SK-N-SH treated with all-trans-retinoic acid at 6 μM for 48 hours (cell line): ENCODE measurements around the gene TOPAZ1.

Experiments
- ATAC-seq: fragments of 200-7000 bp; cut with Tn5 transposase; 3 replicates; pipeline ENCODE4 v1.9.1; 2020; ENCODE audit warnings: mild to moderate bottlenecking, moderate library complexity
- ARNTL ChIP-seq: fragments of 450-650 bp; formaldehyde crosslinking; IDR thresholded peaks from 2 replicates; pipeline ENCODE4 v1.5.0; 2020; ENCODE audit warnings: low read depth, mild to moderate bottlenecking, moderate library complexity, borderline replicate concordance
- BACH2 ChIP-seq: fragments of 250-450 bp; sonication (Bioruptor Pico); IDR thresholded peaks from 2 replicates; pipeline ENCODE4 v1.9.0; 2021; ENCODE audit warnings: mild to moderate bottlenecking, borderline replicate concordance
- CREB5 ChIP-seq: fragments of 250-450 bp; sonication (Bioruptor Pico); IDR thresholded peaks from 2 replicates; pipeline ENCODE4 v1.5.1; 2020; ENCODE audit warnings: low read depth, mild to moderate bottlenecking, moderate library complexity
- CSDC2 ChIP-seq: fragments of 250-450 bp; sonication (Bioruptor Pico); IDR thresholded peaks from 2 replicates; pipeline ENCODE4 v1.5.0; 2020; ENCODE audit warnings: mild to moderate bottlenecking, moderate library complexity
- ESRRG ChIP-seq: fragments of 250-450 bp; sonication (Bioruptor Pico); IDR thresholded peaks from 2 replicates; pipeline ENCODE4 v1.6.1; 2021; ENCODE audit warnings: mild to moderate bottlenecking
- GLIS3 ChIP-seq: fragments of 250-450 bp; sonication (Bioruptor Pico); IDR thresholded peaks from 2 replicates; pipeline ENCODE4 v1.5.0; 2020; ENCODE audit warnings: mild to moderate bottlenecking, moderate library complexity
- ISL1 ChIP-seq: fragments of 250-450 bp; sonication (Bioruptor Pico); IDR thresholded peaks from 2 replicates; pipeline ENCODE4 v2.1.2; 2022; ENCODE audit warnings: mild to moderate bottlenecking, moderate library complexity
- OSR1 ChIP-seq: fragments of 250-450 bp; sonication (Bioruptor Pico); IDR thresholded peaks from 2 replicates; pipeline ENCODE4 v1.8.0; 2022; ENCODE audit warnings: moderate library complexity, mild to moderate bottlenecking, inconsistent platforms
- PATZ1 ChIP-seq: fragments of 250-450 bp; sonication (Bioruptor Pico); IDR thresholded peaks from 2 replicates; pipeline ENCODE4 v1.8.0; 2020; ENCODE audit warnings: mild to moderate bottlenecking, moderate library complexity, borderline replicate concordance
- PPARA ChIP-seq: fragments of 250-450 bp; sonication (Bioruptor Pico); IDR thresholded peaks from 2 replicates; pipeline ENCODE4 v1.5.0; 2020; ENCODE audit warnings: mild to moderate bottlenecking, borderline replicate concordance
- RARB ChIP-seq: fragments of 250-450 bp; sonication (Bioruptor Pico); IDR thresholded peaks from 2 replicates; pipeline ENCODE4 v1.8.0; 2021; ENCODE audit warnings: mild to moderate bottlenecking, moderate library complexity
- SNAI2 ChIP-seq: fragments of 250-450 bp; sonication (Bioruptor Pico); IDR thresholded peaks from 2 replicates; pipeline ENCODE4 v1.5.0; 2020; ENCODE audit warnings: mild to moderate bottlenecking, moderate library complexity
- TCF4 ChIP-seq: fragments of 250-450 bp; sonication (Bioruptor Pico); IDR thresholded peaks from 2 replicates; pipeline ENCODE4 v1.8.0; 2021; ENCODE audit warnings: mild to moderate bottlenecking, moderate library complexity, borderline replicate concordance
- TOX ChIP-seq: fragments of 250-450 bp; sonication (Bioruptor Pico); IDR thresholded peaks from 2 replicates; pipeline ENCODE4 v1.8.0; 2021; ENCODE audit warnings: mild to moderate bottlenecking, moderate library complexity, borderline replicate concordance
- TSHZ2 ChIP-seq: fragments of 250-450 bp; sonication (Bioruptor Pico); IDR thresholded peaks from 2 replicates; pipeline ENCODE4 v1.5.0; 2020; ENCODE audit warnings: mild to moderate bottlenecking, moderate library complexity
- ZC3H10 ChIP-seq: fragments of 250-450 bp; sonication (Bioruptor Pico); IDR thresholded peaks from 2 replicates; pipeline ENCODE4 v1.5.1; 2021; ENCODE audit warnings: mild to moderate bottlenecking, moderate library complexity
- ZFP3 ChIP-seq: fragments of 250-450 bp; sonication (Bioruptor Pico); IDR thresholded peaks from 2 replicates; pipeline ENCODE4 v1.5.0; 2020; ENCODE audit warnings: mild to moderate bottlenecking, moderate library complexity
- ZFP30 ChIP-seq: fragments of 450-650 bp; formaldehyde crosslinking; IDR thresholded peaks from 2 replicates; pipeline ENCODE4 v1.5.0; 2022; ENCODE audit warnings: mild to moderate bottlenecking, moderate library complexity
- ZNF565 ChIP-seq: fragments of 450-650 bp; formaldehyde crosslinking; conservative IDR thresholded peaks from 2 replicates; pipeline ENCODE4 v1.5.0; 2020; ENCODE audit warnings: low read depth, mild to moderate bottlenecking, moderate library complexity
- ZNF70 ChIP-seq: fragments of 450-650 bp; formaldehyde crosslinking; IDR thresholded peaks from 2 replicates; pipeline ENCODE4 v1.5.0; 2020; ENCODE audit warnings: mild to moderate bottlenecking, moderate library complexity
- ZNF8 ChIP-seq: fragments of 450-650 bp; formaldehyde crosslinking; IDR thresholded peaks from 2 replicates; pipeline ENCODE4 v1.5.0; 2020; ENCODE audit warnings: mild to moderate bottlenecking, moderate library complexity

TOPAZ1 gene

GRCh38 chr3:44280077-44280476, 38.4 kb downstream of the TOPAZ1 start:
- no peak for ATAC-seq
- TF ChIP-seq SNAI2 (CRISPR knock-in tag) (no peak), ARNTL (CRISPR knock-in tag) (no peak), OSR1 (CRISPR knock-in tag) (no peak), ESRRG (CRISPR knock-in tag) (no peak), ZNF8 (CRISPR knock-in tag) (no peak), PPARA (CRISPR knock-in tag) (no peak), ZNF565 (CRISPR knock-in tag) (no peak), ZFP30 (CRISPR knock-in tag) (no peak), ZC3H10 (CRISPR knock-in tag) (no peak), BACH2 (CRISPR knock-in tag) (no peak), CSDC2 (CRISPR knock-in tag) (no peak), ZFP3 (CRISPR knock-in tag) (no peak), ISL1 (no peak), TOX (no peak), TSHZ2 (no peak), ZNF70 (CRISPR knock-in tag) (no peak)

GRCh38 chr3:44280631-44281030, 38.9 kb downstream of the TOPAZ1 start:
- no peak for ATAC-seq
- TF ChIP-seq PATZ1 (CRISPR knock-in tag) = no peak
- no peak for TF ChIP-seq GLIS3 (CRISPR knock-in tag)
- no peak for TF ChIP-seq TSHZ2
- no peak for TF ChIP-seq ISL1
- TF ChIP-seq BACH2 (CRISPR knock-in tag) = no peak
- no peak for TF ChIP-seq ZFP30 (CRISPR knock-in tag)
- TF ChIP-seq TCF4 = no peak
- no peak for TF ChIP-seq RARB
- TF ChIP-seq CREB5 (CRISPR knock-in tag) = no peak

GRCh38 chr3:44284949-44285348, 43.3 kb downstream of the TOPAZ1 start:
- TF ChIP-seq TOX (no peak), ESRRG (CRISPR knock-in tag) (no peak), ZC3H10 (CRISPR knock-in tag) (no peak), GLIS3 (CRISPR knock-in tag) (no peak), CREB5 (CRISPR knock-in tag) (no peak), BACH2 (CRISPR knock-in tag) (no peak), ZFP3 (CRISPR knock-in tag) (no peak)
- no peak for ATAC-seq
